ENCODE results near the gene C1orf21.

C1orf21 gene

GRCh38 chr1:184650177-184650866 lies 263.5 kb downstream of the C1orf21 start:
- TF ChIP-seq CTCF (IDR thresholded peaks at IDR 0.05; ENCODE audit: low read depth, low read length): no peak
- no peak for DNase-seq (ENCODE audit: extremely low read depth, low read depth)

- DNase-seq (ENCODE audit: extremely low read depth, low read depth): no peak
These were observed 268.4 kb downstream of the C1orf21 start for GRCh38 chr1:184655185-184655584.

GRCh38 chr1:184656221-184656620 lies 269.4 kb downstream of the C1orf21 start:
- TF ChIP-seq CTCF (IDR thresholded peaks at IDR 0.05; ENCODE audit: low read depth, low read length): no peak

More at GRCh38 chr1:184655185-184655584, 268.4 kb downstream of the C1orf21 start:
- TF ChIP-seq CTCF (IDR thresholded peaks at IDR 0.05; ENCODE audit: low read depth, low read length): no peak

GRCh38 chr1:184658055-184658454 lies 271.2 kb downstream of the C1orf21 start:
- no peak for TF ChIP-seq CTCF (IDR thresholded peaks at IDR 0.05; ENCODE audit: low read depth, low read length)
- no peak for DNase-seq (ENCODE audit: extremely low read depth, low read depth)

More at GRCh38 chr1:184656221-184656620, 269.4 kb downstream of the C1orf21 start:
- no peak for DNase-seq (ENCODE audit: extremely low read depth, low read depth)

- TF ChIP-seq CTCF (IDR thresholded peaks at IDR 0.05; ENCODE audit: low read depth, low read length): no peak
- DNase-seq (ENCODE audit: extremely low read depth, low read depth): no peak
These were observed 273.8 kb downstream of the C1orf21 start for GRCh38 chr1:184660462-184661191.

GRCh38 chr1:184661801-184662200 lies 275.0 kb downstream of the C1orf21 start:
- no peak for DNase-seq (ENCODE audit: extremely low read depth, low read depth)
- no peak for TF ChIP-seq CTCF (IDR thresholded peaks at IDR 0.05; ENCODE audit: low read depth, low read length)

- peak; percentile 19 for DNase-seq (ENCODE audit: extremely low read depth, low read depth)
- peak; percentile 95 for TF ChIP-seq CTCF (IDR thresholded peaks at IDR 0.05; ENCODE audit: low read depth, low read length)
These were observed 277.3 kb downstream of the C1orf21 start for GRCh38 chr1:184664042-184664660.
